Head of caudate nucleus (tissue), 42 donors: Measurements from ENCODE around the gene TCF12.

Experiments used
- DNase-seq, 42 donors: peaks; one replicate each; pipeline versions ENCODE4 v3.0.0 to v3.0.0-alpha.2; 2020 to 2021; ENCODE audit warnings: mixed read lengths in 7 of 42
- intact Hi-C: fragments of 100-400 bp; cut with DNase I; formaldehyde crosslinking; loops from one replicate; pipeline ENCODE4 v1.15.0; 2022

TCF12 gene

DNA sequence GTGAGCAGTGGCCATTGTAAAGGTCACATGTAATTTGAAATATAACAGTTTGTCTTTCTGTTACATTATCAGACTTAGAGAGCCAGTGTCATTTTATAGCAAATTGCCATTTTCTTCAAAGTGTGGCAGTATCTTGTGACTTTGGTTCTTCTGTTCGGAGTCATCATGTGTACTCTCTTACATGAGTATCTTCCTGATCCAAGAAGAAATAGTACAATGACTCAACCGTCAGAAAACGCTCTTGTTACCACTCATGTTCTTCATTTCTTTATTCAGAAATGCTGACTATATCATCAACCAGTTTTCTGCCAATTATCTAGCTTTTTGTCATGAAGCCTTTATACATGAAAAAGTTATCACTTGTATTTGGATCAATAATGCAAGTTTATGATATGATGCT, 364.2 kb downstream of the TCF12 start:
- DNase-seq: no peak
- intact Hi-C loops: no loop called here

- no peak for DNase-seq
- intact Hi-C loops: no loop called here
These were observed 365.5 kb downstream of the TCF12 start for GRCh38 chr15:57283774-57284503.

GRCh38 chr15:57284535-57284934, 366.1 kb downstream of the TCF12 start:
- intact Hi-C loops: no loop called here
- DNase-seq: no peak

- no peak for DNase-seq
- intact Hi-C loops: no loop called here
These were observed 366.9 kb downstream of the TCF12 start for GRCh38 chr15:57285386-57285785.

DNA sequence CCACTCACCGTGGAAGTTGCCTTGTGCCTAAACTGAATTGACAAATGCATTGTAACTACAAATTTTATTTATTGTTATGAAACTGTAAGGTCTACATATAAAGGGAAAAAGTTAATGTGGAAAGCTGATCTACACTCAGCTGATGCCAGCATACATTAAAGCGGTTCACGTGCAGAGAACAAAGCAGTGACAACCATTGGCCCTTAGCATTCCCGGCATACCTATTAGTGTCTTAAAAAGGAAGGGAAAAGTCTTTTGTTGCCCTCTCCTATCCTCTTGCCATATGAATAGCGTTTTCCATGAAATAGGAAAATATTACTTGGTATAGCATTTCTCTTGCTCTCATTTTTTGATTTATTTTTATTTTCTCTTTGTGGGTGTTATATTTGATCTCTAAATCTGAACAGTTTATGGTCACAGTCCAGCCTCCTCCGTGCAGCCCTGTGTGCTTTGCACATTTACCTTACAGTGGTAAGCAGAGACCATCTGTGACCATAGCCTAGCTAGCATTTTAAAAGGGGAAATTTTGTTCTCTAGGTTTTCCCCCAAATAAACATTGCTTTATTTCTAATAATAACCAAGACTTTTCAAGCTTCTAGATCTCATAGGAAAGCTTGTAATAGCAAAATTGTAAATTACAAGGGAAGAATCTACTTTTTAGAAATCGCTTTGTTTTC, 368.1 kb downstream of the TCF12 start:
- intact Hi-C loops: no loop called here

GRCh38 chr15:57287123-57287521, 368.7 kb downstream of the TCF12 start:
- intact Hi-C loops: no loop called here
- DNase-seq: no peak

More for the DNA sequence above, 368.1 kb downstream of the TCF12 start:
- DNase-seq: no peak

DNA sequence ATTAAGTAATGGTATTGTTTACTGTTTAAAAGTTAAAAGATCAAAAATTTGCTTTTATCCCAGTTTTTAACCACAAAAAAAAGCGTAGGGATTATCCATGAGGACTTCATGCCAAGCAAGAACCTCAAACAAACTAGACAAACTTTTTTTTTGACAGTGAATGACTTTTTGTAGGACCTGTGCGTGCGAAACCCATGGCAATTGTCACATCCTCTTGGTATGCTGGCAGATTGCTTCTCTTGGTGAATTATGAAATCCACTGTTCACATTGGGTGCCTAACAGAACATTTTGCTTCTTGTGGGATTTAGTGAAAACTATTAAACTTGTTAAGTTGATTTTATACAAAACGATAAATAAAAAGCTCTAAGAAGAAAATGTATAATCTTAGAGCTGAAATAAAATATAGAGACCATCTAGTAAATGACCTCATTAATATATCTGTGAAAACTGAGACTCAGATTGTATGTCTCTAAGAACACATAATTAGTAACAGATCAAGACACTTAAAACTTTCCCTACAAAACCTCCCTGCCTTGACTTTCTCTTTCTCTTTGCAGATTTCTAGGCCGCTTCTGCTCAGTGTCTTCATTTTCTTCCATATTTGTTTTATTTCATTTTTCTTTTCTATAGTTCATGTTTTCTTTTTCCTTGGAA, 370.6 kb downstream of the TCF12 start:
- intact Hi-C loops: no loop called here
- DNase-seq: no peak

GRCh38 chr15:57290187-57290586, 371.7 kb downstream of the TCF12 start:
- intact Hi-C loops: no loop called here
- DNase-seq: no peak

DNA sequence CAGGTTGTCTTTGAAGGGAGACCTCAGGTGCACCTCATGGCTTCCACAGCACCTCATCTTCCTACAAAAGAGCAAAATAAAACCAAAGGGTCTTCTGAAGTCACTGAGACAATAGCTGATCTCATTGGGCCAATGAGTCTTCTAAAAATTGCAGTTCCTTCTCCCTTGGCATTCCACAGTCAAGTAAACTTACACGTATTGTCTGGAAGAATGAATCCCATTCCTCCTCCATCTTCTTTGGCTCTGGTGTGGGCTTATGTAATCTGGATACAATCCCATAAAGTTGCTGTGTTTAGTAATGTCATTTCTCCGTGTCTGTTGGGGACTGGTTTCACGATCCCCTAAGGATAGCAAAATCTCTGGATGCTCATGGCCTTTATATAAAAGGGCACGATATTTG, 372.4 kb downstream of the TCF12 start:
- intact Hi-C loops: no loop called here
- no peak for DNase-seq

DNA sequence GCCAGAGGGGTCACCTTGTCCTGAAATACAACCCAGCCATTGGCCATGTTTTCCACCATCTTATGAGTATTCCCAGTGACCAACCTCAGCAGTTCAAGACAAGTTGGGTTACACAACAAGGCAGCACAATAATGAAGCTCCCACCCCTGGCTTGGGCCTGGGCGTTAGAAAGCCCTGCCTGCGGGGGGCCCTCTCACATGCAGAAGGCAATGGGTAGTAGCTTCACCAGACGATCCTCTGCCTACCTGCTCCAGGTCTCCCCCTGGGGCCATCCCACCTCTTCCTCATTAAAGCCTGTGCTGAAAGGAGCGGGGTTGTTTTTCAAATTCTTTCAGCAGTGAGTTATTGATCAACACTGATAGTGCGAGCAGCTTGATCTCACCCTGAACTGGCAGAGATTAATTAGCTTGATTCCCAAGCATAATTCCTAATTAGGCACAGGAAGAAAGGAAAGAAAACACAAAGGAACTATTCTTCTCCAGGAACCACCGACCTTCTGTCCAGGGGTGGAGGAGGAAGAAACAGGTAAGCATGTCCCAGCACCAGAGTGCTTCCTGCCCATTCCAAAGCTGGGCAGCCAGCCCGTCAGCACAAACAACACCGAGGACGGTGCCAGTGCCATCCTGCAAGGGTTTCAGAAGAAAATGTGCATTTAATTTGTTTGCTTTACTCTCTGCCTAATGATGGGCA, 378.2 kb downstream of the TCF12 start:
- no peak for DNase-seq
- intact Hi-C loops: no loop called here

DNA sequence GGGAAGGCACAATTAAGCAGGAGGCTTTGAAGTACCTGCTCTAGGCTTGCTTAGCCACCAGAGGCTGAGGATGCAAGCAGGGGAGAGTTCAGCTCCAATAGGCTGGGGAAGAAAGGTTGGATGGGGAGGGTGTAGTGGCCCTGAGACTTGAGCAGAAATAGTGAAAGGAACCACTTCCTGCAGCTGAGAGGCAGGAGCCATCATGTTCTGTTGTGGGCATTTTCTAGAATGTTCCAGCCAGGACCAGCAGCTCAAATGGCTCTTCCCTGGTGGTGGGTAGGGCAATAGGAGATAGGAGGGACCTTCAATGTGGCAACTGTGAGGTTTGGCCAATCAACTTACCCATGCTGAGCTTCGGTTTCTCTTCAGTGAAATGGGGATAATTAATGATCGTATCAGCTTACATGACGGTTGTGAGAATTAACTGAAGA, 378.7 kb downstream of the TCF12 start:
- peak in 1 of 42 donors; percentile 18 for DNase-seq
- intact Hi-C loops: no loop called here

GRCh38 chr15:57297630-57298029, 379.2 kb downstream of the TCF12 start:
- intact Hi-C loops: no loop called here
- DNase-seq: peak in 1 of 42 donors; percentile 15

DNA sequence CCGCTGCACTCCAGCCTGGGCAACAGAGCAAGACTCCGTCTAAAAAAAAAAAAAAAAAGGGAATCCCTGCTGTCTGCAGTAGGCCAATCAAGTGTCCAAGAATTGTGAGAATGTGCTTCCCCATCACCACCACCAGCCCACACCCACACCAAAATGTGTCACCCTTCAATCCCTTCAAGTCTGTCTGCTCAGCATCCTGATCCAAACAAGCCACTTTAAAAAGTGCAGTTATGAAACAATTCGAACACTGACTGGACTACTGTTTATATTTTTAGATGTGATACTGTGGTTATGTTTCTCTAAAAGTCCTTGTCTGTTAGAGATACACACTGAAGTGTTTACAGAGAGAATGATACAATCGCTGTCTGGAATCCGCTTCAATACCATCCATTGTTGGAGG, 379.8 kb downstream of the TCF12 start:
- intact Hi-C loops: no loop called here

GRCh38 chr15:57298843-57299550, 380.6 kb downstream of the TCF12 start:
- DNase-seq: peak in 1 of 42 donors; percentile 32

More for the DNA sequence above, 379.8 kb downstream of the TCF12 start:
- peak in 1 of 42 donors; percentile 8 for DNase-seq

GRCh38 chr15:57301307-57301706, 382.9 kb downstream of the TCF12 start:
- DNase-seq: no peak

More at GRCh38 chr15:57298843-57299550, 380.6 kb downstream of the TCF12 start:
- intact Hi-C loops: no loop called here

GRCh38 chr15:57302640-57303257, 384.3 kb downstream of the TCF12 start:
- intact Hi-C loops: loop anchor here (10.0 kb wide), 1 partner anchor 68 kb away; no protein-coding TSS in a partner anchor
- peak in 1 of 42 donors; percentile 7 for DNase-seq

More at GRCh38 chr15:57301307-57301706, 382.9 kb downstream of the TCF12 start:
- intact Hi-C loops: loop anchor here (10.0 kb wide), 1 partner anchor 67 kb away; no protein-coding TSS in a partner anchor

DNA sequence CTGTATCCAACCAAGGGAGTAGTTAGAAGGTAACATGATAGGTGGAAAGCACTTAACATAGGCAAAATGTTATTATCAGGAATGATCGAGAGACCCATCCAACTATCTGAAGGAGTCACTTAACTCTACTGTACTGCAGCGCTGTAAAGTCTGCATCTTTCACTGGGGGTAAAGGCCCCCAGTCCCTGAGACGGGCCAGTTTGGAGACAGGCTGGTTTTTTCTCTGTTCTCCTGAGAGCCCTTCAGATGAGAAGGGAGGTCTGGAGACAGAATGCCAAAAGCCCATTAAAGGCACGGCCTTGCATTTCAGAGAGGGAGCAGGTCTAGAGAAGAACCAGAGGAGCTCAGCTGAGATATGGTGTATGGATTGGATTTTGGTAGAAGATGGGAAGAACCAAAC, 386.6 kb downstream of the TCF12 start:
- intact Hi-C loops: loop anchor here (10.0 kb wide), 1 partner anchor 70 kb away; no protein-coding TSS in a partner anchor
- no peak for DNase-seq
